Loucy (cell line): ENCODE results near the gene DDIT3.

Experiments used
- CTCF ChIP-seq: fragments of 200-600 bp; sonication (generic); conservative IDR thresholded peaks from 2 replicates; pipeline ENCODE4 v1.5.1; 2014; ENCODE audit warnings: mild to moderate bottlenecking, antibody characterized with exemption, low read length
- EZH2phosphoT487 ChIP-seq: fragments of 200-600 bp; IDR thresholded peaks from 2 replicates; pipeline ENCODE4 v1.6.1; 2018; ENCODE audit warnings: antibody characterized with exemption, mild to moderate bottlenecking, moderate library complexity, borderline replicate concordance

GRCh38 chr12:57476162-57476992 is 43.9 kb downstream of the DDIT3 start:
- TF ChIP-seq CTCF, result peak; percentile 40; the same call in 1 of the 2 replicates
- no peak for TF ChIP-seq EZH2phosphoT487
